ENCODE results near the gene FAM149A.

GRCh38 chr4:186095406-186095805 is 9.1 kb upstream of the FAM149A start:
- TF ChIP-seq, protein P1, sequence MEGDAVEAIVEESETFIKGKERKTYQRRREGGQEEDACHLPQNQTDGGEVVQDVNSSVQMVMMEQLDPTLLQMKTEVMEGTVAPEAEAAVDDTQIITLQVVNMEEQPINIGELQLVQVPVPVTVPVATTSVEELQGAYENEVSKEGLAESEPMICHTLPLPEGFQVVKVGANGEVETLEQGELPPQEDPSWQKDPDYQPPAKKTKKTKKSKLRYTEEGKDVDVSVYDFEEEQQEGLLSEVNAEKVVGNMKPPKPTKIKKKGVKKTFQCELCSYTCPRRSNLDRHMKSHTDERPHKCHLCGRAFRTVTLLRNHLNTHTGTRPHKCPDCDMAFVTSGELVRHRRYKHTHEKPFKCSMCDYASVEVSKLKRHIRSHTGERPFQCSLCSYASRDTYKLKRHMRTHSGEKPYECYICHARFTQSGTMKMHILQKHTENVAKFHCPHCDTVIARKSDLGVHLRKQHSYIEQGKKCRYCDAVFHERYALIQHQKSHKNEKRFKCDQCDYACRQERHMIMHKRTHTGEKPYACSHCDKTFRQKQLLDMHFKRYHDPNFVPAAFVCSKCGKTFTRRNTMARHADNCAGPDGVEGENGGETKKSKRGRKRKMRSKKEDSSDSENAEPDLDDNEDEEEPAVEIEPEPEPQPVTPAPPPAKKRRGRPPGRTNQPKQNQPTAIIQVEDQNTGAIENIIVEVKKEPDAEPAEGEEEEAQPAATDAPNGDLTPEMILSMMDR (IDR thresholded peaks at IDR 0.05), result no peak
- TF ChIP-seq, protein P2, sequence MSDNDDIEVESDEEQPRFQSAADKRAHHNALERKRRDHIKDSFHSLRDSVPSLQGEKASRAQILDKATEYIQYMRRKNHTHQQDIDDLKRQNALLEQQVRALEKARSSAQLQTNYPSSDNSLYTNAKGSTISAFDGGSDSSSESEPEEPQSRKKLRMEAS (IDR thresholded peaks at IDR 0.05), result no peak

Data from A549 (cell line).